OCI-LY3 (cell line): Measurements from ENCODE around the gene MTUS2.

ENCODE experiments used
- EZH2phosphoT487 ChIP-seq: fragments of 200-600 bp; shearing (Covaris generic); IDR thresholded peaks from 2 replicates; pipeline ENCODE4 v1.6.1; 2018; ENCODE audit warnings: antibody characterized with exemption, mixed run types, low read depth
- TF ChIP-seq, protein P1 (sequence below): fragments of 200-600, 300-600 bp; sonication (generic); IDR thresholded peaks from 2 replicates; pipeline ENCODE4 v1.5.1; 2014; ENCODE audit warnings: antibody characterized with exemption, low read length, low read depth

GRCh38 chr13:29508130-29508875 is 688.2 kb downstream of the MTUS2 start:
- TF ChIP-seq, protein P1, sequence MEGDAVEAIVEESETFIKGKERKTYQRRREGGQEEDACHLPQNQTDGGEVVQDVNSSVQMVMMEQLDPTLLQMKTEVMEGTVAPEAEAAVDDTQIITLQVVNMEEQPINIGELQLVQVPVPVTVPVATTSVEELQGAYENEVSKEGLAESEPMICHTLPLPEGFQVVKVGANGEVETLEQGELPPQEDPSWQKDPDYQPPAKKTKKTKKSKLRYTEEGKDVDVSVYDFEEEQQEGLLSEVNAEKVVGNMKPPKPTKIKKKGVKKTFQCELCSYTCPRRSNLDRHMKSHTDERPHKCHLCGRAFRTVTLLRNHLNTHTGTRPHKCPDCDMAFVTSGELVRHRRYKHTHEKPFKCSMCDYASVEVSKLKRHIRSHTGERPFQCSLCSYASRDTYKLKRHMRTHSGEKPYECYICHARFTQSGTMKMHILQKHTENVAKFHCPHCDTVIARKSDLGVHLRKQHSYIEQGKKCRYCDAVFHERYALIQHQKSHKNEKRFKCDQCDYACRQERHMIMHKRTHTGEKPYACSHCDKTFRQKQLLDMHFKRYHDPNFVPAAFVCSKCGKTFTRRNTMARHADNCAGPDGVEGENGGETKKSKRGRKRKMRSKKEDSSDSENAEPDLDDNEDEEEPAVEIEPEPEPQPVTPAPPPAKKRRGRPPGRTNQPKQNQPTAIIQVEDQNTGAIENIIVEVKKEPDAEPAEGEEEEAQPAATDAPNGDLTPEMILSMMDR = peak; percentile 99
- TF ChIP-seq EZH2phosphoT487 = no peak
